Small intestine (tissue), 7 donors: ENCODE measurements around the gene HNRNPM. TPM values are rescaled to one million over a fixed set of nuclear protein-coding genes. Genes with fewer than 3 reads are reported as not detected.

Experiments used
- DNase-seq, 2 donors: peaks; one replicate each; pipeline versions ENCODE4 v3.0.0 to v3.0.0-alpha.2; 2013
- FAIRE-seq: peaks from 2 replicates; lab custom pipeline; 2012; peaks lifted over from hg19 to GRCh38; lab: Jason Lieb, UNC
- H3K27ac ChIP-seq, 3 donors: one replicate each; pipeline ENCODE4 v1.5.1; 2013; ENCODE audit warnings: low read length in 2 of 3, mild to moderate bottlenecking in 2 of 3, control low read depth in 1 of 3, inconsistent platforms in 1 of 3, low read depth in 1 of 3, moderate library complexity in 1 of 3
- H3K27me3 ChIP-seq, 3 donors: one replicate each; pipeline ENCODE4 v1.6.1; 2013; ENCODE audit warnings: low read length in 3 of 3, inconsistent platforms in 1 of 3; ENCODE audit not compliant: control insufficient read depth in 3 of 3, insufficient read depth in 3 of 3
- H3K36me3 ChIP-seq, 3 donors: one replicate each; pipeline ENCODE4 v1.6.1; 2013; ENCODE audit warnings: low read length in 3 of 3, inconsistent platforms in 1 of 3, low read depth in 1 of 3, mild to moderate bottlenecking in 1 of 3, moderate library complexity in 1 of 3; ENCODE audit not compliant: control insufficient read depth in 3 of 3, insufficient read depth in 2 of 3
- H3K4me1 ChIP-seq, 3 donors: one replicate each; pipeline ENCODE4 v1.6.1; 2013; ENCODE audit warnings: low read length in 2 of 3, inconsistent platforms in 1 of 3, low read depth in 1 of 3, mild to moderate bottlenecking in 1 of 3, moderate library complexity in 1 of 3; ENCODE audit not compliant: control insufficient read depth in 3 of 3, insufficient read depth in 2 of 3
- H3K4me3 ChIP-seq, 3 donors: one replicate each; pipeline ENCODE4 v1.5.1; 2013; ENCODE audit warnings: low read length in 3 of 3, control low read depth in 1 of 3, inconsistent platforms in 1 of 3, low read depth in 1 of 3, mild to moderate bottlenecking in 1 of 3, moderate library complexity in 1 of 3
- H3K9me3 ChIP-seq, 2 donors: one replicate each; pipeline ENCODE4 v1.6.1; 2013; ENCODE audit warnings: low read depth in 1 of 2, low read length in 1 of 2; ENCODE audit not compliant: control insufficient read depth in 2 of 2, insufficient read depth in 1 of 2
- WGBS, 3 donors: extraction: QIAGEN DNeasy Blood & Tissue Kit; methylation state at CpG; one replicate each; pipeline ENCODE4 v1.1.7; 2013; 5-methylcytosine and 5-hydroxymethylcytosine counted together
- polyA plus RNA-seq, 4 donors: library from polyadenylated mRNA; stranded (reverse) in 3 of 4; unstranded in 1 of 4; fragments of 200-250 nt in 3 of 4; fragments of 120-200 nt in 1 of 4; gene quantifications; one replicate each; pipeline versions ENCODE4 v1.2.1 to v1.2.3, GENCODE V29; 2013
- donor health status: healthy with polysubstance abuse.
- donor health status: control.
- donor health status: control.
- donor health status: Bipolar disorder and iron deficiency.
- donor health status: healthy.

The HNRNPM gene
- polyA plus RNA-seq, 4 donors, result 98.6 to 225 (median 156) TPM

GRCh38 chr19:8481201-8481600 is 36.4 kb downstream of the HNRNPM start:
- H3K27ac ChIP-seq, result no peak overlapping the region
- H3K4me1 ChIP-seq, result no peaks in the 10 kb centered on the region
- no peak overlapping the region for H3K4me3 ChIP-seq
- 74 to 81% (median 75%) methylated on average over 11 of the region's 11 CpGs for WGBS, 3 donors
- FAIRE-seq, result no peak
- no peaks in the 10 kb centered on the region for H3K27me3 ChIP-seq
- no peaks in the 10 kb centered on the region for H3K9me3 ChIP-seq
- H3K36me3 ChIP-seq, result peaks cover 12 to 89% (median 24%) of the 10 kb centered on the region in 3 donors
- no peak for DNase-seq

GRCh38 chr19:8481616-8482015 is 36.8 kb downstream of the HNRNPM start:
- Histone ChIP-seq H3K27ac (no peak overlapping the region), H3K27me3 (no peaks in the 10 kb centered on the region), H3K4me1 (no peaks in the 10 kb centered on the region), H3K9me3 (no peaks in the 10 kb centered on the region), H3K4me3 (no peak overlapping the region), H3K36me3 (peaks cover 12 to 89% (median 28%) of the 10 kb centered on the region in 3 donors)
- 86 to 88% (median 88%) methylated on average over 6 of the region's 6 CpGs for WGBS, 3 donors
- no peak for DNase-seq
- FAIRE-seq, result no peak

GRCh38 chr19:8482696-8483095 is 37.9 kb downstream of the HNRNPM start:
- Histone ChIP-seq H3K27ac (no peak overlapping the region), H3K27me3 (no peaks in the 10 kb centered on the region), H3K4me3 (no peak overlapping the region), H3K4me1 (no peaks in the 10 kb centered on the region), H3K9me3 (no peaks in the 10 kb centered on the region), H3K36me3 (peaks cover 12 to 92% (median 34%) of the 10 kb centered on the region in 3 donors)
- no peak for FAIRE-seq
- WGBS, 3 donors, result 92 to 95% (median 93%) methylated on average over 11 of the region's 11 CpGs
- no peak for DNase-seq

GRCh38 chr19:8483165-8483564 is 38.4 kb downstream of the HNRNPM start:
- no peak for DNase-seq
- H3K4me1 ChIP-seq, result no peaks in the 10 kb centered on the region
- 90 to 93% (median 91%) methylated on average over 8 of the region's 8 CpGs for WGBS, 3 donors
- peaks cover 12 to 94% (median 34%) of the 10 kb centered on the region in 3 donors for H3K36me3 ChIP-seq
- H3K27ac ChIP-seq, result no peak overlapping the region
- no peaks in the 10 kb centered on the region for H3K9me3 ChIP-seq
- no peak for FAIRE-seq
- no peak overlapping the region for H3K4me3 ChIP-seq
- no peaks in the 10 kb centered on the region for H3K27me3 ChIP-seq

- Histone ChIP-seq H3K27me3 (no peaks in the 10 kb centered on the region), H3K4me3 (no peak overlapping the region), H3K9me3 (no peaks in the 10 kb centered on the region), H3K4me1 (no peaks in the 10 kb centered on the region), H3K27ac (no peak overlapping the region), H3K36me3 (peaks cover 9 to 93% (median 34%) of the 10 kb centered on the region in 3 donors)
- no peak for FAIRE-seq
- WGBS, 3 donors, result 80 to 86% (median 82%) methylated on average over 18 of the region's 18 CpGs
- DNase-seq, result peak in 1 of 2 donors; percentile 39
Measured at GRCh38 chr19:8484331-8484894, 39.6 kb downstream of the HNRNPM start.

GRCh38 chr19:8485561-8486371 is 41.0 kb downstream of the HNRNPM start:
- Histone ChIP-seq H3K4me1 (no peaks in the 10 kb centered on the region), H3K9me3 (no peaks in the 10 kb centered on the region), H3K36me3 (peaks cover 9 to 94% (median 34%) of the 10 kb centered on the region in 3 donors), H3K27me3 (no peaks in the 10 kb centered on the region), H3K4me3 (no peak overlapping the region), H3K27ac (no peak overlapping the region)
- FAIRE-seq, result no peak
- no peak for DNase-seq
- WGBS, 3 donors, result 97 to 98% (median 98%) methylated on average over 61 to 62 of the region's 62 CpGs

GRCh38 chr19:8486661-8487136 is 41.9 kb downstream of the HNRNPM start:
- DNase-seq, result no peak
- no peaks in the 10 kb centered on the region for H3K27me3 ChIP-seq
- peak overlapping the region in 1 of 3 donors; percentile 60 for H3K27ac ChIP-seq

GRCh38 chr19:8487137-8487851 is 42.5 kb downstream of the HNRNPM start:
- FAIRE-seq, result no peak
- 66 to 80% (median 74%) methylated on average over 13 of the region's 13 CpGs for WGBS, 3 donors
- Histone ChIP-seq H3K4me1 (no peaks in the 10 kb centered on the region), H3K27ac (peak overlapping the region in 1 of 3 donors; percentile 60), H3K36me3 (peaks cover 6 to 82% (median 31%) of the 10 kb centered on the region in 3 donors), H3K4me3 (no peak overlapping the region), H3K27me3 (no peaks in the 10 kb centered on the region), H3K9me3 (no peaks in the 10 kb centered on the region)
- no peak for DNase-seq

More at GRCh38 chr19:8486661-8487136, 41.9 kb downstream of the HNRNPM start:
- Histone ChIP-seq H3K9me3 (no peaks in the 10 kb centered on the region), H3K4me3 (no peak overlapping the region), H3K36me3 (peaks cover 8 to 88% (median 32%) of the 10 kb centered on the region in 3 donors), H3K4me1 (no peaks in the 10 kb centered on the region)
- FAIRE-seq, result no peak
- WGBS, 3 donors, result 89 to 95% (median 89%) methylated on average over 16 of the region's 16 CpGs
